CD14-positive monocyte (primary cell): Measurements from ENCODE around the gene WDR49. TPM values are rescaled to one million over a fixed set of nuclear protein-coding genes. Genes with fewer than 3 reads are reported as not detected.

Source experiments
- DNase-seq, 3 donors: peaks; one replicate each; pipeline ENCODE4 v3.0.0-alpha.2; 2011 to 2022
- H2AFZ ChIP-seq: 2 replicates; pipeline ENCODE4 v1.6.0; 2012; ENCODE audit warnings: mild to moderate bottlenecking, low read depth, low read length, inconsistent platforms; ENCODE audit not compliant: insufficient read depth, poor library complexity, severe bottlenecking
- H3K27ac ChIP-seq, 2 donors: 1 replicate in 1 of 2; 2 replicates in 1 of 2; pipeline ENCODE4 v1.5.1; 2012 to 2013; ENCODE audit warnings: low read length in 2 of 2, control low read depth in 1 of 2, inconsistent platforms in 1 of 2, low read depth in 1 of 2, mild to moderate bottlenecking in 1 of 2
- H3K27me3 ChIP-seq, 2 donors: one replicate each; pipeline versions ENCODE4 v1.6.0 to v1.6.1; 2011 to 2013; ENCODE audit warnings: low read length in 2 of 2; ENCODE audit not compliant: control insufficient read depth in 2 of 2, insufficient read depth in 2 of 2
- H3K36me3 ChIP-seq, 2 donors: replicated peaks in 1 of 2; 1 replicate in 1 of 2; 2 replicates in 1 of 2; pipeline versions ENCODE4 v1.5.1 to v1.6.1; 2012 to 2013; ENCODE audit warnings: low read length in 2 of 2, control low read depth in 1 of 2, inconsistent platforms in 1 of 2, mild to moderate bottlenecking in 1 of 2; ENCODE audit not compliant: insufficient read depth in 2 of 2, control insufficient read depth in 1 of 2
- H3K4me1 ChIP-seq, 2 donors: 1 replicate in 1 of 2; 2 replicates in 1 of 2; pipeline versions ENCODE4 v1.5.1 to v1.6.1; 2012 to 2013; ENCODE audit warnings: low read length in 2 of 2, control low read depth in 1 of 2, inconsistent platforms in 1 of 2, mild to moderate bottlenecking in 1 of 2, moderate library complexity in 1 of 2; ENCODE audit not compliant: insufficient read depth in 2 of 2, control insufficient read depth in 1 of 2
- H3K4me2 ChIP-seq: replicated peaks from 2 replicates; pipeline ENCODE3; 2012; ENCODE audit warnings: low read length, moderate library complexity, mild to moderate bottlenecking; ENCODE audit not compliant: poor library complexity, severe bottlenecking; ENCODE audit errors: extremely low read depth
- H3K4me3 ChIP-seq, 3 experiments: fragments of 200-600 bp in 1 of 3; sonication (generic) in 1 of 3; replicated peaks in 1 of 3; 1 replicate in 2 of 3; 2 replicates in 1 of 3; pipeline ENCODE4 v1.5.1; 2011 to 2013; ENCODE audit warnings: low read length in 3 of 3, mild to moderate bottlenecking in 3 of 3, control low read depth in 2 of 3, low read depth in 2 of 3, inconsistent platforms in 1 of 3, moderate library complexity in 1 of 3
- H3K79me2 ChIP-seq: 2 replicates; pipeline ENCODE4 v1.6.0; 2012; ENCODE audit warnings: mild to moderate bottlenecking, control low read depth, inconsistent platforms, low read length, moderate library complexity; ENCODE audit not compliant: insufficient read depth
- H3K9ac ChIP-seq: 2 replicates; pipeline ENCODE4 v1.6.0; 2017; ENCODE audit warnings: low read length, mild to moderate bottlenecking; ENCODE audit not compliant: insufficient read depth, poor library complexity, severe bottlenecking
- H3K9me3 ChIP-seq, 2 donors: replicated peaks in 1 of 2; 1 replicate in 1 of 2; 2 replicates in 1 of 2; pipeline versions ENCODE4 v1.5.1 to v1.6.1; 2012 to 2013; ENCODE audit warnings: low read length in 2 of 2, control low read depth in 1 of 2; ENCODE audit not compliant: control insufficient read depth in 1 of 2, insufficient read depth in 1 of 2
- H4K20me1 ChIP-seq: 2 replicates; pipeline ENCODE4 v1.6.0; 2012; ENCODE audit warnings: mild to moderate bottlenecking, low read length, control low read depth, moderate library complexity; ENCODE audit not compliant: insufficient read depth
- H3K27ac Mint-ChIP-seq, 7 donors: one replicate each; pipeline ENCODE4 v1.8.0; 2020; ENCODE audit warnings: mild to moderate bottlenecking in 7 of 7, mixed read lengths in 7 of 7, moderate library complexity in 6 of 7, inconsistent platforms in 2 of 7
- H3K27me3 Mint-ChIP-seq, 3 donors: one replicate each; pipeline ENCODE4 v1.8.0; 2021 to 2022; ENCODE audit warnings: low read depth in 3 of 3, mild to moderate bottlenecking in 3 of 3, mixed read lengths in 3 of 3, moderate library complexity in 3 of 3, inconsistent platforms in 1 of 3
- H3K36me3 Mint-ChIP-seq, 2 donors: one replicate each; pipeline ENCODE4 v1.8.0; 2020; ENCODE audit warnings: mixed read lengths in 2 of 2, inconsistent platforms in 1 of 2, mild to moderate bottlenecking in 1 of 2
- H3K4me1 Mint-ChIP-seq: one replicate; pipeline ENCODE4 v1.8.0; 2020; ENCODE audit warnings: mild to moderate bottlenecking, mixed read lengths
- H3K4me3 Mint-ChIP-seq, 2 donors: one replicate each; pipeline ENCODE4 v1.8.0; 2020; ENCODE audit warnings: mild to moderate bottlenecking in 2 of 2, mixed read lengths in 2 of 2, moderate library complexity in 1 of 2
- H3K9me3 Mint-ChIP-seq, 7 donors: one replicate each; pipeline ENCODE4 v1.8.0; 2020 to 2022; ENCODE audit warnings: mixed read lengths in 7 of 7, mild to moderate bottlenecking in 6 of 7, moderate library complexity in 6 of 7, inconsistent platforms in 2 of 7
- WGBS: methylation state at CpG from one replicate; pipeline ENCODE4 v1.1.5; 2013; ENCODE audit warnings: missing lambda C conversion rate; ENCODE audit not compliant: insufficient coverage; 5-methylcytosine and 5-hydroxymethylcytosine counted together
- intact Hi-C, 2 donors: fragments of 100-400 bp; cut with micrococcal nuclease; formaldehyde crosslinking; loops; one replicate each; pipeline versions ENCODE4 v1.15.0 to v1.15.1; 2023
- polyA plus RNA-seq, 3 donors: library from polyadenylated mRNA; depleted of rRNA in 1 of 3; unstranded in 2 of 3; stranded (reverse) in 1 of 3; fragments of 300-500 nt in 2 of 3; fragments of >200 nt in 1 of 3; fragmentation: Illumina TruSeq in 2 of 3; gene quantifications; 1 replicate in 2 of 3; 2 replicates in 1 of 3; pipeline ENCODE4 v1.2.3, GENCODE V29; 2012 to 2021
- TF ChIP-seq, protein P1 (sequence below): fragments of 200-600 bp; IDR thresholded peaks from one replicate; pipeline ENCODE4 v1.8.0; 2022; ENCODE audit warnings: antibody characterized with exemption, mild to moderate bottlenecking

The WDR49 gene
- polyA plus RNA-seq, 3 donors: 1.1 to 5.0 (median 4.2) TPM

DNA sequence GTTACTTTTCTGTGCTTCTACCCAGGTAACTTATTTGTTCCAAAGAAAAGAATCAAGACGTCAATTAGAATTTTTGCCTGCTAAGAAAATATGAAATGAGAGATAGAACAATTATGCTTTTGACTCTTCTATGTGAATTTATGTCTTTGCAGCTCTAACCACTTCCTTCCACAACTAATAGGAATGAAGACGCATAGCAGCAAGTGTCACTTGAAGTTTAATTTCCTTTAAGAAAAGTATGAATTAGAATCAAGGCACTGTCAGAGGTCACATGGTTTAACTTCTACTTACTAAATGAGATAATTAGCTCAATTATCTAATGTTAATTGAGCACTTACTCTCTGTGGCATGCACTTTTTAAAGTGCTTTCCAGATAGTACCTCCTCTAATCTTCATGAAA, 3.3 kb downstream of the WDR49 start:
- TF ChIP-seq, protein P1, sequence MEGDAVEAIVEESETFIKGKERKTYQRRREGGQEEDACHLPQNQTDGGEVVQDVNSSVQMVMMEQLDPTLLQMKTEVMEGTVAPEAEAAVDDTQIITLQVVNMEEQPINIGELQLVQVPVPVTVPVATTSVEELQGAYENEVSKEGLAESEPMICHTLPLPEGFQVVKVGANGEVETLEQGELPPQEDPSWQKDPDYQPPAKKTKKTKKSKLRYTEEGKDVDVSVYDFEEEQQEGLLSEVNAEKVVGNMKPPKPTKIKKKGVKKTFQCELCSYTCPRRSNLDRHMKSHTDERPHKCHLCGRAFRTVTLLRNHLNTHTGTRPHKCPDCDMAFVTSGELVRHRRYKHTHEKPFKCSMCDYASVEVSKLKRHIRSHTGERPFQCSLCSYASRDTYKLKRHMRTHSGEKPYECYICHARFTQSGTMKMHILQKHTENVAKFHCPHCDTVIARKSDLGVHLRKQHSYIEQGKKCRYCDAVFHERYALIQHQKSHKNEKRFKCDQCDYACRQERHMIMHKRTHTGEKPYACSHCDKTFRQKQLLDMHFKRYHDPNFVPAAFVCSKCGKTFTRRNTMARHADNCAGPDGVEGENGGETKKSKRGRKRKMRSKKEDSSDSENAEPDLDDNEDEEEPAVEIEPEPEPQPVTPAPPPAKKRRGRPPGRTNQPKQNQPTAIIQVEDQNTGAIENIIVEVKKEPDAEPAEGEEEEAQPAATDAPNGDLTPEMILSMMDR: no peak
- Mint-ChIP-seq H3K27ac (peak overlapping the region in 3 of 7 donors; percentile 3 to 34 (median 18)), H3K36me3 (peaks cover 10 to 14% of the 10 kb centered on the region in 2 donors), H3K4me3 (peak overlapping the region in 1 of 2 donors; percentile 63), H3K27me3 (no peaks in the 10 kb centered on the region), H3K9me3 (peaks cover 8 to 18% (median 15%) of the 10 kb centered on the region in 7 donors), H3K4me1 (peaks cover 42% of the 10 kb centered on the region)
- Histone ChIP-seq H3K79me2 (peaks cover 17% of the 10 kb centered on the region), H4K20me1 (no peaks in the 10 kb centered on the region), H3K36me3 (peaks cover 0 to 3% of the 10 kb centered on the region in 2 donors), H3K27me3 (no peaks in the 10 kb centered on the region), H3K27ac (peak overlapping the region in 1 of 2 donors; percentile 61), H3K9ac (peak overlapping the region; percentile 9), H3K9me3 (peaks cover 0 to 2% of the 10 kb centered on the region in 2 donors), H3K4me3 (peak overlapping the region; percentile 8 to 66 (median 40)), H2AFZ (peak overlapping the region; percentile 52), H3K4me1 (peaks cover 32 to 41% of the 10 kb centered on the region in 2 donors), H3K4me2 (peak overlapping the region; percentile 73)
- WGBS: no CpG with 5 or more reads among the region's 2 CpGs
- intact Hi-C loops: no loop called here
- DNase-seq: no peak

DNA sequence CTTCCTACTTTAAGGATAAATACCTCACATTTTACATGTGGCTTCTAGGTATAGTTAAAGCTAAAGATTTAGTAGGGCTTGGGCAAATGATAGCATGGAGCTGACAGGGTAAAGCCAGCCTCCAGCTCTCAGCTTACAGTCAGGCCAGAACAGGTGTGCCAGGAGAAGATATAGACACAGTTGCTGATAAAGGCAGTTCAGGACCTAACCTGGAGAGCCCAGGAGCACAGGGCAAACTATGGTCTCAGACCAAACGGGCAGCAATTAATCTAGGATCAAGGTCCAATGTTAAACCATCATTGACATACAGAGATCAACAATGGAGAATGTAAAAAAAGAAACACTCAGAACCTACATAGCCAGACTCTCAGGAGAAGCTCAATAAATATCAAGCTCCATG, 4.0 kb downstream of the WDR49 start:
- no peak overlapping the region for H3K4me3 Mint-ChIP-seq
- 80% methylated on average over 1 of the region's 1 CpG for WGBS

More for the DNA sequence above, 4.0 kb downstream of the WDR49 start:
- no peak for DNase-seq
- Mint-ChIP-seq H3K27me3 (no peaks in the 10 kb centered on the region), H3K9me3 (peaks cover 5 to 14% (median 12%) of the 10 kb centered on the region in 7 donors), H3K36me3 (peaks cover 10 to 13% of the 10 kb centered on the region in 2 donors), H3K27ac (peak overlapping the region in 2 of 7 donors; percentile 23 to 63), H3K4me1 (peaks cover 42% of the 10 kb centered on the region)
- H3K79me2 ChIP-seq: peaks cover 17% of the 10 kb centered on the region
- H3K36me3 ChIP-seq: peaks cover 0 to 3% of the 10 kb centered on the region in 2 donors
- no peaks in the 10 kb centered on the region for H3K27me3 ChIP-seq
- peaks cover 32 to 41% of the 10 kb centered on the region in 2 donors for H3K4me1 ChIP-seq
- H2AFZ ChIP-seq: peak overlapping the region; percentile 52
- H3K9ac ChIP-seq: no peak overlapping the region
- peaks cover 0 to 3% of the 10 kb centered on the region in 2 donors for H3K9me3 ChIP-seq
- H3K27ac ChIP-seq: peak overlapping the region in 1 of 2 donors; percentile 61
- TF ChIP-seq, protein P1: no peak
- H3K4me3 ChIP-seq: no peak overlapping the region
- peak overlapping the region; percentile 73 for H3K4me2 ChIP-seq
- H4K20me1 ChIP-seq: no peaks in the 10 kb centered on the region
- intact Hi-C loops: no loop called here
